DOHH2 (cell line): ENCODE data around the gene DKK2.

Experiments used
- H3F3A ChIP-seq: fragments of 200-600 bp; sonication (generic), shearing (Covaris generic); 2 replicates; pipeline ENCODE4 v1.6.0; 2016; ENCODE audit warnings: antibody characterized with exemption, mild to moderate bottlenecking; ENCODE audit not compliant: control insufficient read depth, insufficient read depth
- H3K27ac ChIP-seq: fragments of 200-600 bp; sonication (generic); 2 replicates; pipeline ENCODE4 v1.5.1; 2014; ENCODE audit warnings: low read depth, mild to moderate bottlenecking, low read length, moderate library complexity
- H3K27me3 ChIP-seq: fragments of 200-600 bp; sonication (generic); 2 replicates; pipeline ENCODE4 v1.6.1; 2014; ENCODE audit warnings: mild to moderate bottlenecking, low read length, mixed read lengths; ENCODE audit not compliant: control insufficient read depth
- H3K36me3 ChIP-seq: fragments of 200-600 bp; sonication (generic); 2 replicates; pipeline ENCODE4 v1.6.1; 2014; ENCODE audit warnings: mild to moderate bottlenecking, low read length, moderate library complexity, mixed read lengths; ENCODE audit not compliant: control insufficient read depth
- H3K4me1 ChIP-seq: fragments of 200-600 bp; sonication (generic); 2 replicates; pipeline ENCODE4 v1.6.1; 2014; ENCODE audit warnings: mild to moderate bottlenecking, low read length, mixed read lengths; ENCODE audit not compliant: control insufficient read depth
- H3K4me2 ChIP-seq: fragments of 200-600 bp; sonication (generic); 2 replicates; pipeline ENCODE4 v1.6.0; 2014; ENCODE audit warnings: mild to moderate bottlenecking, low read length, moderate library complexity
- H3K4me3 ChIP-seq: fragments of 200-600 bp; sonication (generic); 2 replicates; pipeline ENCODE4 v1.5.1; 2014; ENCODE audit warnings: mild to moderate bottlenecking, low read length, mixed read lengths
- H3K79me2 ChIP-seq: fragments of 200-600 bp; sonication (generic); 2 replicates; pipeline ENCODE4 v1.6.1; 2014; ENCODE audit warnings: mild to moderate bottlenecking, low read length, mixed read lengths; ENCODE audit not compliant: control insufficient read depth
- H3K9me2 ChIP-seq: fragments of 200-600 bp; sonication (generic); replicated peaks from 2 replicates; pipeline ENCODE4 v1.6.1; 2014; ENCODE audit warnings: mild to moderate bottlenecking, low read length, mixed read lengths; ENCODE audit not compliant: control insufficient read depth
- H3K9me3 ChIP-seq: fragments of 200-600 bp; sonication (generic); 2 replicates; pipeline ENCODE4 v1.6.1; 2014; ENCODE audit warnings: antibody characterized with exemption, low read length, mixed read lengths; ENCODE audit not compliant: control insufficient read depth, insufficient read depth
- H4K20me1 ChIP-seq: fragments of 200-600 bp; sonication (generic); 2 replicates; pipeline ENCODE4 v1.6.0; 2014; ENCODE audit warnings: low read depth, mild to moderate bottlenecking, antibody characterized with exemption, low read length, moderate library complexity; ENCODE audit not compliant: control insufficient read depth, insufficient read depth
- EZH2phosphoT487 ChIP-seq: fragments of 200-600 bp; sonication (generic); IDR thresholded peaks from 2 replicates; pipeline ENCODE4 v1.6.1; 2017; ENCODE audit warnings: borderline replicate concordance, mild to moderate bottlenecking, antibody characterized with exemption, low read length, moderate library complexity, mixed read lengths
- TF ChIP-seq, protein P1 (sequence below): fragments of 200-600 bp; sonication (generic); IDR thresholded peaks from one replicate; pipeline ENCODE4 v1.5.1; 2014; ENCODE audit warnings: antibody characterized with exemption, mild to moderate bottlenecking, low read depth, low read length; ENCODE audit not compliant: poor library complexity, severe bottlenecking

Gene DKK2

DNA sequence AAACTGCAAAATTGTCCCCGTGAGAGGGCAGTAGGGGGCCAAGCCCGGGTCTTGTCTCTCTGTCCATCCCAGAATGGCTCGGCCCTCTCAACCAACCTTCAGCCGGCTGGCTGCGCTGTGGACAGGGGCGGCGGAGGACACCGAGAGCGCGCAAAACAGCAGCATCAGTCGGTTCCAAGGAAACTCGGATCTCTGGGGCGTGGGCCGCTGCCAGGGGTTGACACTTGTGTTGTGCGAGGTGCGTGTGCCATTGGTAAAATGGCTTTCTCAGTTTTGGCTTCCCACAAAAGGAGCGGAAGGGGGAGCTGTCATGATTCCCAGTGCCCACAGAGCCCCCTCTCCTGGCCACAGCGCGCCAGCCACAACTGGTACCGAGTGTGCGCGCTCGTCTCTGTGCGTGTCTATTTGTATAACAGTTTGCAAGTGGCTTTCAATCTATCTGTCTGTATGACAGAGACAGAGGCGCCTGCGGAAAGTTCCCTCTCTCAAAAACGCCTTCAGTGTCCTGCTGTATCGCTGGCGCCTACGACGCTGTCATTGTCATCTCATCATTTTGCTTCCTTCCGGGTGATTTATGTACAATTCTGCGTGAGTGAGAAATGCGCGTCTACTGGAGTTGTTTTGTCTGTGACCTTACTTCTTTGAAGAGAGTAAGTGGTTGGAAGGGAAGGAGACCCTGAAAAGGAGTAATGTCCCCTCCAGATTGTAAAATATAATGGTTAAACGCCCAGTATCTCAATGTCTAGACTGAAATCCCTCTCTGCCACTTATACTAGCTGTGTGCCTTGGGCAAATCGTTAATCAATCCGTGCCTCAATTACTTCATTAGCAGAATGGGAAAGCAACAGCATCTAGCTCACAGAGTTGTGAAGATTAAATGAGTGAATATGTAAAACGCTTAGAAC is 1.8 kb downstream of the DKK2 start:
- Histone ChIP-seq H4K20me1 (no peaks in the 10 kb centered on the region), H3K9me2 (no peaks in the 10 kb centered on the region), H3K79me2 (no peaks in the 10 kb centered on the region), H3K9me3 (no peaks in the 10 kb centered on the region), H3K4me1 (no peaks in the 10 kb centered on the region), H3K27me3 (no peaks in the 10 kb centered on the region), H3K36me3 (no peaks in the 10 kb centered on the region), H3K27ac (no peak overlapping the region), H3K4me3 (no peak overlapping the region), H3F3A (no peaks in the 10 kb centered on the region), H3K4me2 (no peak overlapping the region)
- TF ChIP-seq EZH2phosphoT487: no peak
- TF ChIP-seq, protein P1, sequence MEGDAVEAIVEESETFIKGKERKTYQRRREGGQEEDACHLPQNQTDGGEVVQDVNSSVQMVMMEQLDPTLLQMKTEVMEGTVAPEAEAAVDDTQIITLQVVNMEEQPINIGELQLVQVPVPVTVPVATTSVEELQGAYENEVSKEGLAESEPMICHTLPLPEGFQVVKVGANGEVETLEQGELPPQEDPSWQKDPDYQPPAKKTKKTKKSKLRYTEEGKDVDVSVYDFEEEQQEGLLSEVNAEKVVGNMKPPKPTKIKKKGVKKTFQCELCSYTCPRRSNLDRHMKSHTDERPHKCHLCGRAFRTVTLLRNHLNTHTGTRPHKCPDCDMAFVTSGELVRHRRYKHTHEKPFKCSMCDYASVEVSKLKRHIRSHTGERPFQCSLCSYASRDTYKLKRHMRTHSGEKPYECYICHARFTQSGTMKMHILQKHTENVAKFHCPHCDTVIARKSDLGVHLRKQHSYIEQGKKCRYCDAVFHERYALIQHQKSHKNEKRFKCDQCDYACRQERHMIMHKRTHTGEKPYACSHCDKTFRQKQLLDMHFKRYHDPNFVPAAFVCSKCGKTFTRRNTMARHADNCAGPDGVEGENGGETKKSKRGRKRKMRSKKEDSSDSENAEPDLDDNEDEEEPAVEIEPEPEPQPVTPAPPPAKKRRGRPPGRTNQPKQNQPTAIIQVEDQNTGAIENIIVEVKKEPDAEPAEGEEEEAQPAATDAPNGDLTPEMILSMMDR: peak; percentile 21

DNA sequence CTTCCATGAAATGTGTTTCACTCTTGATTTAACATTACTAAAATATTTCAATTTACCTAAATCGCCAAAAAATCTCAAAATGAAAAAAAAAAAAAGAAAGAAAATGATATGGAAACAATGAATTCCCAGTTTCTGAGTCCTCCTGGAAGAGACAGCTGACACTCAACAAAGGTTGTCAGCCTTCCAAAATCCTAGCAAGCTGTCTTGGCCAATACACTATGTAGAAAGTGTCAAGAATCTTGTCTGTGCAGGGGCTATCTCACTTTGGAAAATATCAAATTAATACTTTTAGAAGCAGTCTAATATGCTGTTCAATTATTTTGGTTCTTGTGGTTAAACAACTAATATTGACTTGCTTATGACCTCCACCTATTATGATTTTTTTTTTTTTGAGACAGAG is 8.7 kb downstream of the DKK2 start:
- Histone ChIP-seq H3K9me2 (no peaks in the 10 kb centered on the region), H4K20me1 (no peaks in the 10 kb centered on the region), H3K4me1 (no peaks in the 10 kb centered on the region), H3F3A (no peaks in the 10 kb centered on the region), H3K36me3 (no peaks in the 10 kb centered on the region), H3K4me2 (no peak overlapping the region), H3K4me3 (no peak overlapping the region), H3K27ac (no peak overlapping the region), H3K79me2 (no peaks in the 10 kb centered on the region), H3K9me3 (no peaks in the 10 kb centered on the region), H3K27me3 (no peaks in the 10 kb centered on the region)
- no peak for TF ChIP-seq EZH2phosphoT487
- TF ChIP-seq, protein P1: no peak

DNA sequence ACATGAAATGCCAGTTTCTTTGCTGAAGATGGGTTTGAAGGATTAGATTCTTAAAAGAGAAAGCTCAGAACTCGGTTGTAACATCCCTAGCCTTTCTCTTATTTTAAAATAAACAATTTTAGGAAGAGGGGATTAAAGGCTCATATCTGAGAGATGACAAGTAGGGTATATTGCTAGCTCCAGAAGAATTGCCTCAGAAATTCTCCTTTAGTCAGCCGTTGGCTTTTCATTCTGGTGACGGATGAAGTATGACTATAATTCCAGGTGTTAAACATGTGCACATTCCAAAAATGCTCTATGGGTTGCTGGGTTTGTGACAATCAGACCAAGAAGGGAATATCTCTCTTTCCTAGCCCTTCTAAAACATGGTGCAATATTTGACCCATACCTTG is 17.8 kb downstream of the DKK2 start:
- Histone ChIP-seq H3K79me2 (no peaks in the 10 kb centered on the region), H4K20me1 (no peaks in the 10 kb centered on the region), H3K27me3 (no peaks in the 10 kb centered on the region), H3K4me3 (no peak overlapping the region), H3F3A (no peaks in the 10 kb centered on the region), H3K9me2 (no peaks in the 10 kb centered on the region), H3K4me2 (no peak overlapping the region), H3K9me3 (no peaks in the 10 kb centered on the region), H3K27ac (no peak overlapping the region), H3K36me3 (no peaks in the 10 kb centered on the region), H3K4me1 (no peaks in the 10 kb centered on the region)
- TF ChIP-seq, protein P1: no peak
- TF ChIP-seq EZH2phosphoT487: no peak
